RPMI8226 (cell line): ENCODE results near the gene KRTAP9-9.
"Not testable (repeated sequence)": the region's sequence is repeated elsewhere in the genome, so short reads cannot be mapped to it uniquely, and the experiment has no call there.

Source experiments
- DNase-seq: peaks from one replicate; pipeline ENCODE4 v3.0.0-alpha.2; 2015

The KRTAP9-9 gene

DNA sequence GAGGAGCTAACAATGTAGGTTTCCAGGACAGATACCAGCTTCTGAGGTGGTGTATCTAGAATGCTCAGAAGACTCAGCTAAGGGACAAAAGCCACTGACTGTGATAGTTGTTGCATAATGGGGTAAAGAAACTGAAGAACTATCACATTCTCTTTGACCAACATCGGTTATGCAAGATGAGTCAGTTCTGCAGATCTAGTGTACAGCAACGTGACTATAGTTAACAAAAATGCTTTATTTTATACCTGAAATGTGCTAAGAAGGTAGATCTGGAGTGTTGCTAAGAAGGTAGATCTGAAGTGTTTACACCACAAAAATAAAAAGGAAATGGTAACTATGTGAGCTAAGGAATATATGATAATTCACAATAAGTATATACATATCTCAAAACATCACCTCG, 12.5 kb downstream of the KRTAP9-9 start:
- DNase-seq: no peak

DNA sequence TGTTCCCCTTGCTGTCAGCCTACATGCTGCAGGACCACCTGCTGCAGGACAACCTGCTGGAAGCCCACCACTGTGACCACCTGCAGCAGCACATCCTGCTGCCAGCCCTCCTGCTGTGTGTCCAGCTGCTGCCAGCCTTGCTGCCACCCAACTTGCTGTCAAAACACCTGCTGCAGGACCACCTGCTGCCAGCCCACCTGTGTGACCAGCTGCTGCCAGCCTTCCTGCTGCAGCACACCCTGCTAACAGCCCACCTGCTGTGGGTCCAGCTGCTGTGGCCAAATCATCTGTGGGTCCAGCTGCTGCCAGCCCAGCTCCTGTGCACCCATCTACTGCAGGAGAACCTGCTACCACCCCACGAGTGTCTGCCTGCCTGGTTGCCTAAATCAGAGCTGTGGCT, 16.1 kb downstream of the KRTAP9-9 start:
- not testable (repeated sequence) for DNase-seq

DNA sequence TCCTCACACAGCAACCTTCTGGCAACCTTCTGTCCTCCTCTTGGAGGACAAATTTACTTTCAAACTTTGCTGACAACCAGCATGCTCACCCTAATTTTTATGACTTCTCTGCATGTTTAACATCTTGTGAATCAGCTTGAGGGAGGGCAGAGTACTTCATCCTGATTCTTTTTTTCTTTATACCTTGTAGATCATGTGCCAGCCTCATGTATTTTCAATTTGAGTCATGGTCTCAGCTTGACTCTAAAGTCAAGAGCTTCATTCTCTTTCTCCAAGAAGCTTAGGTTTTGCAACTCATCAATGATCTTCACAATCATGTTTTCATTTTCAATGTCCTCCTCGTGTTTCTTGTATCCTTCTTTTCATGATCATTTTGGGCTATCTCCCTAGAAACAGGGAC, 16.7 kb downstream of the KRTAP9-9 start:
- DNase-seq: no peak

DNA sequence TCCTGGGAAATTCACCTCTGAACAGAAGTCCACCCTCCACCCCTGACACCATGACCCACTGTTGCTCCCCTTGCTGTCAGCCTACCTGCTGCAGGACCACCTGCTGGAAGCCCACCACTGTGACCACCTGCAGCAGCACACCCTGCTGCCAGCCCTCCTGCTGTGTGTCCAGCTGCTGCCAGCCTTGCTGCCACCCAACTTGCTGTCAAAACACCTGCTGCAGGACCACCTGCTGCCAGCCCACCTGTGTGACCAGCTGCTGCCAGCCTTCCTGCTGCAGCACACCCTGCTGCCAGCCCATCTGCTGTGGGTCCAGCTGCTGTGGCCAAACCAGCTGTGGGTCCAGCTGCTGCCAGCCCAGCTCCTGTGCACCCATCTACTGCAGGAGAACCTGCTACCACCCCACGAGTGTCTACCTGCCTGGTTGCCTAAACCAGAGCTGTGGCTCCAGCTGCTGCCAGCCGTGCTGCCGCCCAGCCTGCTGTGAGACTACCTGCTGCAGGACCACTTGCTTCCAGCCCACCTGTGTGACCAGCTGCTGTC, 20.5 kb downstream of the KRTAP9-9 start, which contains the start of gene KRTAP9-7:
TSS of gene KRTAP9-7 (plus strand) at position 51 of the 543 bp plus-strand sequence. CDS start at position 51, 0 bp downstream.
- not testable (repeated sequence) for DNase-seq

DNA sequence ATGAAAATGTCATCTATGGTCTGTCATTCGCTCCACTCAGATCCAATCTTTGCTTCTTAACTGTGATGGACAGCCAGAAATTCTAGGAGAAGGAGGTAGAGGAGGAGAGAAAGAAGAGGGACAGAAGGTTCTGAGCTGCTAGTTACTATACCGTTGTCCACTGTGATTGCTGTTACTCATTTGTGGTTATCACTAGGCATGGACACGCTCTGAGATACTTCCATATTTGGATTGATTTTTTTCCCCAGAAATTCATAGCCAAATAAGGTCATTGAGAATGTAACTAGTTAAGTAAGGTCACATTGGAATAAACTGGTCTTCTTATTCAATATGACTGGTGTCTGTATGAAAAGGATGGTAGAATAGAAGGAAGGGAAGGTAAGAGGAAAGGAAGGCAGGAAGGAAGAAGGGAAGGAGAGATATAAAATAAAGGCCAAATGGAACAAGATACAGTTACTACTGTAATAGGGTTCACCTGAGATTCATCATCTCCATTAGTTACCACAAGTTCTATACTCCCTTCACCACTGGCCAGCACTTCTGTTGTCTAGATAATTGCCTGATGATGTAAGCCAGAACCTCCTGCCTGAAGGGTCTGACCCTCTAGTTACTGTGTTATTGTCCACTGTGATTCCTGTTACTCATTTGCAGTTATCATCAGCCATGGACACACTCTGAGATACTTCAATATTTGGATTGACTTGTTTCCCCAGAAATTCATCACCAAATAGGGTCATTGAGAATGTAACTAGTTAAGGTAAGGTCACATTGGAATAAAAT, 23.2 kb downstream of the KRTAP9-9 start:
- DNase-seq: no peak

DNA sequence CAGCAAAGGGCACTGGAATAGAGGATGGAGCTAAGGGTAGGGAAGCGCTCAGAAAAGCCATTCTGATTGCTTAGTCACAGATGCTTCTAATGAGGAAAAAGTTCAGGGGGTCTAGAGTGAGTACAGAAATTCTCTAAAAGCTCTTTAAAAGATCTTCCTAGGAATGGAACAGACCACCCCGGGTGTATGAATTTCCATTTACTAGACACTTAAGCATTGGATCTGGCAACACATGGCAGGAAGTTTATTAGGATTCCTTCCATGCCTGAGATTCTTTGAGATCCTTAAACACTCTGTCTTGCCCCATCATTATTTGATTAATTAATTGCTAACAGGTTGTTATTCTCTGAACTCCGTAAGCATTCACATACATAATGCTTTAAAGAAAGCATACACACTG, 28.9 kb downstream of the KRTAP9-9 start:
- no peak for DNase-seq

GRCh38 chr17:41284546-41284945, 29.4 kb downstream of the KRTAP9-9 start:
- DNase-seq: no peak

DNA sequence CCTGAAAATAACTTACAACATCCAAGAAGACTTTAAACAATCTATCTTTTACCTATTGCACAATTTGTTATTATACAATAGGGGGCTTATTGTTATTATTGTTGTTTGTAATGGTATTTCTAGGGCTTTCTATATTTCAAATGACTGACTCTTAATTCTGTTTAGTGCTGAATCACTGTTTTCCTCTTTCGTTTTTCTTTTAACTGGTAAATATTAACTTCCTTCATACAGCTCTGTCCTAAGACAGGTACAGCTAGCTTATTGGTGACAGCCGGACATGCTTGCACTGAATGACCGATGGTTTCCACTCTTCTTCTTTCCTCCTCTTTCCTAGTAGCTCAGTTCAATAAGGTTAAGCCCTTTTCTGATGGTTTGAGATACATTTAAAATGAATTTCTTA, 31.9 kb downstream of the KRTAP9-9 start:
- no peak for DNase-seq

DNA sequence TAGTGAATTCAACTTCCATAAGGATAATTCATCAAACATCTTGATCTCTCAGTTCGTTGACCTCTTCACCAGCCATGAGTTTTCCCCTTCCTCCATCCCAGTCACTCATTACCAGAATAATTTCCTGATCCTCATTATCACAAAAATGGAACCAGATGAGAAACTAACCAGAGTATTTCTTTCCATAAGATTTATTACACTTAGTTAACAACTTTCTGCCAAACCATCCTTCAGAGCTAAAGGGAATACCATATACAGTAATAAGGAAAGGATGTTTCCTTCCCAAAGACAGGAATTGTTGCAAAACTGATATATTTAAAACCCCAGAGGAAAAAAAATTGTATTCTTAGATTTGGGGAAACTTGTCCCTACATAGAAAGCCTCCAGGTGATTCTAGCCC, 38.8 kb downstream of the KRTAP9-9 start:
- DNase-seq: no peak

GRCh38 chr17:41296846-41297245, 41.7 kb downstream of the KRTAP9-9 start:
- no peak for DNase-seq

GRCh38 chr17:41298458-41299135, 43.4 kb downstream of the KRTAP9-9 start:
- DNase-seq: no peak

DNA sequence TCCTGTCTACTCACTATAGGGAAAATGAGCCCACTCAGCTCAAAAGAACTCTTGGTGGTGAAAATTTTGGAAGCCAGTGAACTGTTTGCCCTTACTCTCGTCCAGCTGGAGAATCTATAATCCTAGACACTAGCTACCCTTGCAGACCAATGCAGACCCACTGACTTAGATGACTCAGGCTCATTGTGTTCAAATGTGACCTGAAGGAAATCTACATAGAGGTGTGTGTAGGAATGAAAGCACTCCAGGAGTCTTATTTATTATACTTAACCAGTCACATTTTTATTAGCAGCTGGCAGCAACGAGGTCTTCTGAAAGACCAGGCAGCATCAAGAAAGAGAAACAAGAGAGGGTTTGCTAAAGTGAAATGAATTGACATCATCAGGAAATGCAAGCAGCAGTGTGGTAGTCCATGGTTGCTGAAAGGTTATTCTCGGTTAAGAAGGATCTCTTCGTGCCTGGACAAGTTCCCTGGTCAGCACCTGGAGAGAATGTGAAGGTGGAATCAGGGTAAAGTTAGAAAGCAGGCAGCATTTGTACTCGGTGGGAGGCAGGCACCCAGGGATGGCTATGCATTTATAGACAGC, 46.1 kb downstream of the KRTAP9-9 start:
- no peak for DNase-seq

DNA sequence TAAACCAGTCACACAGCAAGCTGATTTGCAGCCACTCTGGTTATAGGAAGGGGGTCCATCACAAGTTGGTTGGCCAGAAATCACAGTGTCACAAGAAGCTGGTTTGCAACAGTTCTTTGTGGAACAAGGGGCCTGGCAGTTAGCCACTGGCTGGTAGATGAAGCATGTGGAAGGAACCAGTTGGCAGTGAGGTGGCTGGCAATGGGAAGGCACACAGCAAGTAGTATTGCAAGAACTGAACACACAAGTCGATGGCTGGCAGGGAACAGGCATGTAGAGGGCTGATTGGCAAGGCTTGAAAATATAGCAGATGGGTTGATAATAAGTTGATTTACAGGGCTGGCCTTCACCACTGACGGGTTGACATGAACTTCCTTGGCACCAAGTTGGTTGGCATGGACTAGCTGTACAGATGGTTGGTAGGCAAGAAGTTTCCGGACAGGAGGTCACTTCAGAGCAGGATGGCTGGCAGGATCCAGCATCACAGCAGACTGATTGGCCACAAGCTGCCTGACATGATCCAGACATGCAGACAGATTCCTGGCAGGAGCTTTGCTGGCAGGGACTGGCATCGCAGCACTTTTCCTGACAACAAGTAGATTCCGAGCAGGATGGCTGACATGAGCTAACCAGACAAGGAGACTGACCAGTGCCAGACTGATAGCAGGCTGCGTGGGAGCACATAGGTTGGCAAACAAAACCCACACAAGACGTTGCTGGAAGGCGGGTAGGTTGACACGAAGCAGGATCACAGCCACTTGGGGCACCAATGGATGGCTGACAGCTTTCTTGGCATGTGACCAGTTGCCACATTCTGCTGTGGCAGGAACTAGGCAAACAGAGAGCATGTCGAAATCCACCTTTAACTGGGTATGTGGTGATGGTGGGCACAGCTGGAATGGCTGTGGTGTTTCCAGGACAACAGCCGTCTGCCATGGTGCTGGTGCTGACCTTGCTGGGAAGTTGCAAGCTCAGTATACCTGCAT, 47.0 kb downstream of the KRTAP9-9 start, which contains the start of gene KRTAP29-1:
TSS of gene KRTAP29-1 (minus strand) at position 936 of the 986 bp plus-strand sequence. CDS start at position 936, 0 bp downstream.
- peak; percentile 57 for DNase-seq

DNA sequence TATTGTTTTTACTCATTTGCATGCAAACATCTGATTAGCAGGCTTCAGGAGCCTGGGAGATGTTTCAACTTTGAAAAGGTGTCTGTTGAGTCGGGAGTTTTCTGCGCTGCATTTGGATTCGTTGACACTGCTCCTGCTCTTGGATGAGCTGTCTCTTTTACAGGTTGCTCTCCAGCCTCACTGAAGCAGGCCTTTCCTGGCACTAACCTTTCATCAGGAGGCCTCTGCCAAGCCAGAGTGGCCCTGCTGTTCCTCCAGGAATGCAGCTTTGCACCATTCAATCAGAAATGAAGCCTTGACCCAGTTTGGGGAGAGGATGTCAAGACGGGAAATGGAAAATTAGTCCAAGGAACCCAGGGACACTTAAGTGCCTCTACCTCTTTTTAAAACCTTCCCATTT, 47.8 kb downstream of the KRTAP9-9 start:
- no peak for DNase-seq

DNA sequence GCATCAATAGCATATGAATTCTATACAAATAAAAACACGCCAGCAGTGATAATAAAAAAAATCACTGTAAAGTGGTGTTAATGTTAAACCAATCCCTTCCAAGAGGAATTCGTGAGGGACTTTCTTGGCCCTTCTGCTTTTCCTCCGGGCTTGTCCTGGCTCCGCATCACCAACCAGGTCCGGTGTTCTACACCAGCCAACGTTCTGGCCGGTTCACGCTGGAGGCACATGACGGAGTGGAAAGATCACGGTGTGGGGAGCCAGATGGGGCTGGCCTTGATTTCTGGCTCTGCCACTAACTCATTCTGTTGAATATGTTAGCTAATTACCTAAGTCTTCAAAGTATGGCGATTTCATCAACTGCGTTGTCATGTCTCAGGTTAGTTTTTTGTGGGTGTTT, 48.9 kb downstream of the KRTAP9-9 start:
- DNase-seq: no peak
